GM19328 (cell line): ENCODE data around the gene NTM.

Experiments used
- ATAC-seq: cut with Tn5 transposase; IDR thresholded peaks from one replicate; pipeline ENCODE4 v1.9.1; 2021; ENCODE audit warnings: mild to moderate bottlenecking, moderate library complexity; ENCODE audit not compliant: unreplicated experiment

Gene NTM

GRCh38 chr11:131592734-131593133, 222.3 kb downstream of the NTM start:
- no peak for ATAC-seq

- no peak for ATAC-seq
Observed at GRCh38 chr11:131593301-131593700, 222.9 kb downstream of the NTM start.

- ATAC-seq = no peak
Observed at GRCh38 chr11:131595797-131596196, 225.4 kb downstream of the NTM start.

GRCh38 chr11:131597890-131598289, 227.5 kb downstream of the NTM start:
- no peak for ATAC-seq

- no peak for ATAC-seq
Observed at GRCh38 chr11:131598305-131598704, 227.9 kb downstream of the NTM start.

GRCh38 chr11:131599285-131599684, 228.9 kb downstream of the NTM start:
- no peak for ATAC-seq

GRCh38 chr11:131600628-131601027, 230.2 kb downstream of the NTM start:
- no peak for ATAC-seq

GRCh38 chr11:131601586-131601985, 231.2 kb downstream of the NTM start:
- ATAC-seq = no peak

GRCh38 chr11:131602431-131602830, 232.0 kb downstream of the NTM start:
- no peak for ATAC-seq

- ATAC-seq = no peak
Observed at GRCh38 chr11:131606811-131607335, 236.5 kb downstream of the NTM start.

GRCh38 chr11:131609337-131609736, 238.9 kb downstream of the NTM start:
- ATAC-seq = no peak

GRCh38 chr11:131609921-131610320, 239.5 kb downstream of the NTM start:
- ATAC-seq = no peak

GRCh38 chr11:131611322-131611721, 240.9 kb downstream of the NTM start:
- ATAC-seq = no peak

GRCh38 chr11:131612533-131612932, 242.1 kb downstream of the NTM start:
- ATAC-seq = no peak

- no peak for ATAC-seq
Observed at GRCh38 chr11:131614631-131615030, 244.2 kb downstream of the NTM start.

GRCh38 chr11:131615611-131616010, 245.2 kb downstream of the NTM start:
- no peak for ATAC-seq

- ATAC-seq = no peak
Observed at GRCh38 chr11:131616481-131617140, 246.2 kb downstream of the NTM start.

GRCh38 chr11:131618201-131618600, 247.8 kb downstream of the NTM start:
- ATAC-seq = no peak

GRCh38 chr11:131622193-131622592, 251.8 kb downstream of the NTM start:
- ATAC-seq = no peak

GRCh38 chr11:131624531-131624930, 254.1 kb downstream of the NTM start:
- ATAC-seq = no peak

GRCh38 chr11:131626788-131627187, 256.4 kb downstream of the NTM start:
- ATAC-seq = no peak

- no peak for ATAC-seq
Observed at GRCh38 chr11:131628739-131629138, 258.3 kb downstream of the NTM start.

GRCh38 chr11:131629925-131630540, 259.6 kb downstream of the NTM start:
- ATAC-seq = no peak
